ENCODE data around the gene ZNF341. TPM values are rescaled to one million over a fixed set of nuclear protein-coding genes. Genes with fewer than 3 reads are reported as not detected.
A peak's percentile ranks its signal among the peaks of the same experiment; 100 is the strongest.

ZNF341 gene
- total and polyA plus RNA-seq, 4 donors: 2.1 to 4.3 (median 3.4) TPM

GRCh38 chr20:33832103-33832804 is 100.5 kb downstream of the ZNF341 start:
- Histone ChIP-seq H3K36me3 (ENCODE audit: control insufficient read depth in 4 of 4, insufficient read depth in 4 of 4, low read length in 4 of 4) (peaks cover 0 to 8% (median 0%) of the 10 kb centered on the region in 4 donors), H3K9me3 (ENCODE audit: control insufficient read depth in 4 of 4, insufficient read depth in 3 of 4, low read length in 3 of 4) (no peaks in the 10 kb centered on the region), H3K27me3 (ENCODE audit: control insufficient read depth in 3 of 3, insufficient read depth in 3 of 3, low read length in 2 of 3) (no peaks in the 10 kb centered on the region), H3K4me3 (no peak overlapping the region), H3K4me1 (ENCODE audit: control insufficient read depth in 5 of 5, insufficient read depth in 5 of 5, low read length in 5 of 5) (peaks cover 26 to 66% (median 45%) of the 10 kb centered on the region in 5 donors), H3K27ac (ENCODE audit: low read depth in 1 of 2, low read length in 1 of 2) (peak overlapping the region in 1 of 2 donors; percentile 72), H3K9ac (ENCODE audit: insufficient read depth in 1 of 2, low read length in 2 of 2) (peak overlapping the region in 1 of 2 donors; percentile 48)
- DNase-seq (peak; percentile 78 to 85 (median 84)), ATAC-seq (ENCODE audit: insufficient read depth, low FRiP score) (no peak)
- 45 to 60% methylated on average over 11 of the region's 11 CpGs for WGBS, 2 donors
- TF ChIP-seq, protein P1, sequence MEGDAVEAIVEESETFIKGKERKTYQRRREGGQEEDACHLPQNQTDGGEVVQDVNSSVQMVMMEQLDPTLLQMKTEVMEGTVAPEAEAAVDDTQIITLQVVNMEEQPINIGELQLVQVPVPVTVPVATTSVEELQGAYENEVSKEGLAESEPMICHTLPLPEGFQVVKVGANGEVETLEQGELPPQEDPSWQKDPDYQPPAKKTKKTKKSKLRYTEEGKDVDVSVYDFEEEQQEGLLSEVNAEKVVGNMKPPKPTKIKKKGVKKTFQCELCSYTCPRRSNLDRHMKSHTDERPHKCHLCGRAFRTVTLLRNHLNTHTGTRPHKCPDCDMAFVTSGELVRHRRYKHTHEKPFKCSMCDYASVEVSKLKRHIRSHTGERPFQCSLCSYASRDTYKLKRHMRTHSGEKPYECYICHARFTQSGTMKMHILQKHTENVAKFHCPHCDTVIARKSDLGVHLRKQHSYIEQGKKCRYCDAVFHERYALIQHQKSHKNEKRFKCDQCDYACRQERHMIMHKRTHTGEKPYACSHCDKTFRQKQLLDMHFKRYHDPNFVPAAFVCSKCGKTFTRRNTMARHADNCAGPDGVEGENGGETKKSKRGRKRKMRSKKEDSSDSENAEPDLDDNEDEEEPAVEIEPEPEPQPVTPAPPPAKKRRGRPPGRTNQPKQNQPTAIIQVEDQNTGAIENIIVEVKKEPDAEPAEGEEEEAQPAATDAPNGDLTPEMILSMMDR (IDR thresholded peaks at IDR 0.05; ENCODE audit: control extremely low read depth, extremely low read depth): no peak

- no peak for ATAC-seq (ENCODE audit: insufficient read depth, low FRiP score)
- Histone ChIP-seq H3K4me1 (ENCODE audit: control insufficient read depth in 5 of 5, insufficient read depth in 5 of 5, low read length in 5 of 5) (peaks cover 26 to 64% (median 42%) of the 10 kb centered on the region in 5 donors), H3K9ac (ENCODE audit: insufficient read depth in 1 of 2, low read length in 2 of 2) (no peak overlapping the region), H3K27ac (ENCODE audit: low read depth in 1 of 2, low read length in 1 of 2) (no peak overlapping the region), H3K36me3 (ENCODE audit: control insufficient read depth in 4 of 4, insufficient read depth in 4 of 4, low read length in 4 of 4) (peaks cover 0 to 4% (median 0%) of the 10 kb centered on the region in 4 donors), H3K4me3 (no peak overlapping the region), H3K27me3 (ENCODE audit: control insufficient read depth in 3 of 3, insufficient read depth in 3 of 3, low read length in 2 of 3) (no peaks in the 10 kb centered on the region), H3K9me3 (ENCODE audit: control insufficient read depth in 4 of 4, insufficient read depth in 3 of 4, low read length in 3 of 4) (no peaks in the 10 kb centered on the region)
- DNase-seq: peak in 1 of 3 donors; percentile 41
- WGBS, 2 donors: 29 to 70% methylated on average over 1 of the region's 1 CpG
- TF ChIP-seq, protein P1 (IDR thresholded peaks at IDR 0.05; ENCODE audit: control extremely low read depth, extremely low read depth): no peak
These were observed 101.5 kb downstream of the ZNF341 start for GRCh38 chr20:33833333-33833732.

DNA sequence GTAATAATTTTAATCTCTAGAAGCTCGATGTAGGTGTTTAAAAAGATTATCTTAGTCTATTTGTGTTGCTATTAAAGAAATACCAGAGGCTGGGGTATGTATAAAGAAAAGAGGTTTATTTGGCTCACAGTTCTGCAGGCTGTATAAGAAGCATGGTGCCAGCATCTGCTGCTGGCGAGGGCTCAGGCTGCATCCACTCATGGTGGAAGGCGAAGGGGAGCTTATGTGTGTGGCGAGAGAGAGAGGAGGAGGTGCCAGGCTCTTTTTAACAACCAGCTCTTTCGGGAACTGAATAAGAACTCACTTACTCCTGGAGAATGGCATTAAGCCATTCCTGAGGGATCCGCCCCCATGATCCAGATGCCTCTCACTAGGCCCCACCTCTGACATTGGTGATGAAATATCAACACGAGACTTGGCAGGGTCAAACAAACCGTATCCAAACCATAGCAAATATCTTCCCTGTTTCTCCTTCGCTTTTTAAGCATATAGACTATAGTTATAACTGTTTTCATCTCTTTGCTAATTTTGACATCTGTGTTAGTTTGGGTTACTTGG is 103.9 kb downstream of the ZNF341 start:
- Histone ChIP-seq H3K9me3 (ENCODE audit: control insufficient read depth in 4 of 4, insufficient read depth in 3 of 4, low read length in 3 of 4) (no peaks in the 10 kb centered on the region), H3K27ac (ENCODE audit: low read depth in 1 of 2, low read length in 1 of 2) (no peak overlapping the region), H3K4me3 (no peak overlapping the region), H3K36me3 (ENCODE audit: control insufficient read depth in 4 of 4, insufficient read depth in 4 of 4, low read length in 4 of 4) (peaks cover 0 to 4% (median 0%) of the 10 kb centered on the region in 4 donors), H3K4me1 (ENCODE audit: control insufficient read depth in 5 of 5, insufficient read depth in 5 of 5, low read length in 5 of 5) (peaks cover 8 to 62% (median 40%) of the 10 kb centered on the region in 5 donors), H3K27me3 (ENCODE audit: control insufficient read depth in 3 of 3, insufficient read depth in 3 of 3, low read length in 2 of 3) (no peaks in the 10 kb centered on the region), H3K9ac (ENCODE audit: insufficient read depth in 1 of 2, low read length in 2 of 2) (no peak overlapping the region)
- WGBS, 2 donors: 65 to 70% methylated on average over 9 of the region's 9 CpGs
- DNase-seq (peak; percentile 38 to 66 (median 41)), ATAC-seq (ENCODE audit: insufficient read depth, low FRiP score) (peak; percentile 37)
- TF ChIP-seq, protein P1 (IDR thresholded peaks at IDR 0.05; ENCODE audit: control extremely low read depth, extremely low read depth): no peak

All from lung (tissue), 12 donors.